NT2/D1 (cell line): ENCODE data around the gene MADD.

ENCODE experiments used
- SUZ12 ChIP-seq: IDR thresholded peaks from 2 replicates; pipeline ENCODE4 v1.6.1; 2011; ENCODE audit not compliant: insufficient read length, insufficient read depth; ENCODE audit errors: extremely low read depth
- YY1 ChIP-seq: IDR thresholded peaks from 2 replicates; pipeline ENCODE4 v1.6.1; 2011; ENCODE audit not compliant: insufficient read length, insufficient read depth

DNA sequence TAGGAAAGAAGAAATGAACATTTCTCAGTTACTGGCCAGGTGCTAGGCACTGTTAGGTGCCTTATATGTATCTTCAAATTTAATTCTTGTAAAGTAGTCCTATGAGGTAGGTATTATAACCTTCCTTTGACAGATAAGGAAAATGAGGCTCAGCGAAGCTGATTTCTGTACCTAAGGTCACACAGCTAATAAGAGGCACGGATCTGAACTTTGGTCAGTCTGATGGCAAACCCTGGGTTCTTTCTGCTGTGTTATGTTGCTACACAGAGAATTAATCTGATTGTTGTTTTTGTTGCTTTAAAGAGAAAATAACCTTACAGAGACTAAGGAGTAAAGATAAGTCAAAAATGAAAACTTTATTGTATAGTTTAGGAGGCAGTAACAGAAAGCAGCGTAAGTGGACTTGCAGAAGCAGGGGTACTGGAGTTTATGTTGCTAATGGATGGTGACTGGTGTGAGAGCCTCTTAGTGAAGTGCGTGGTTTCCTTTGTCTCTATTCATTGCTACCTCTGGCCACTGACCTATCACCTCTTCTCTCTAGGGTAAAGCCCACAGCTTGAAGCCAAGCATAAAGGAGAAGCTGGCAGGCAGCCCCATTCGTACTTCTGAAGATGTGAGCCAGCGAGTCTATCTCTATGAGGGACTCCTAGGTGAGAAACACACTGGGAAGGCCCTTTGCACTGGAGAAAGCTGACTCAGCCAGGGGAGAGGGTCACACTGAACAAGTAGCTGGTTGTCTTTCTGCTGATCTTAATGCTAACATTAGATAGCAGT lies 38.3 kb downstream of the MADD start:
- TF ChIP-seq YY1 (no peak), SUZ12 (no peak)
